Right ventricle myocardium inferior (tissue), 1 donor: ENCODE measurements around the gene RGS7. TPM values are rescaled to one million over a fixed set of nuclear protein-coding genes. Genes with fewer than 3 reads are reported as not detected.
"Not testable (repeated sequence)": the region's sequence is repeated elsewhere in the genome, so short reads cannot be mapped to it uniquely, and the experiment has no call there.

Experiments
- ATAC-seq: fragments of 200-7000 bp; cut with Tn5 transposase; one replicate; pipeline ENCODE4 v1.9.1; 2020; ENCODE audit warnings: mild to moderate bottlenecking, moderate library complexity
- DNase-seq: peaks from one replicate; pipeline ENCODE4 v3.0.0; 2021; ENCODE audit errors: missing footprints
- intact Hi-C: fragments of 100-400 bp; cut with DNase I; formaldehyde crosslinking; loops from one replicate; pipeline ENCODE4 v1.11.0; 2022
- total RNA-seq: library from RNA; stranded (reverse); fragmentation: NEBNext Ultra II Directional; extraction: Animal tissue kit (Norgen Biotek cat#: 25700); gene quantifications from one replicate; pipeline ENCODE4 v1.2.1, GENCODE V29; 2021
- donor health status: DM: no; HTN: yes; CAD: no; lungs with severe emphysema.

The RGS7 gene
- total RNA-seq, 1 donor from 2014 or later, result not detected

DNA sequence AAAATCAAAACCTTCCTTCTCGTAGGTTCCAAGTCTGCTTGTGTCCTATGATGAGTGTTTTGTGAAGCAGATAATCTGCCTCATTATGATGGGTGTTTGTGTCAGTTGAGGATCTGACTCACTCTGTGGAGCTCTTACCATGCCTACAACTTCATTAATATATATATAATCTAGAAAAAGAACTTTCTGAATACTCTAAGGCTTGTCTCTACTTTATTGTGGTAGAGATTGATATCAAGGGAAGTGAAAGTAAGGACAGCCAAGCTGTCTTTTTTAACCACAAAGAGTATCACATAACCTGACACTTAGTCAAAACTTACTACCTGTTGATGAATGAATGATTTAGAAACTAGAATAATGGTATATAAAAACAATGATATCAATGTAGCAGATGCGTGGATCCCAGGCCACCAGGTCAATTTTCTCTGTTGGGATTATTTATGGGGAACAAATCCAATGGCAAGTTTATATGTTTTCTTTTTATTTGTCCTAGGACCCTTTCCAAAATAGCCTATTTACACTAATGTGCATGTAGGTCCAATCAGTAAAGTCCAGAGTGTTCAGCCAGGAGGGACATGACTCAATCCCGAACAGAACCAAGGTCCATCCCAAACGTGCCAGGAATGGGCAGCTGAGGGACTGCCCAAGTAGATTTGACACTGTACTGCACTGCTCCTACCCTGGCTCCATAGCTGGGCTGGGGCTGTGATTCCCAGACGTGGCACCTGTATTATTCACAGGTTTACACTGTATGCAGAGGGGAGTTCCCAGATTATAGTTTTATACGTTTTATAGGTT lies 562.8 kb downstream of the RGS7 start:
- DNase-seq (no peak), ATAC-seq (no peak)
- intact Hi-C loops, result no loop called here

DNA sequence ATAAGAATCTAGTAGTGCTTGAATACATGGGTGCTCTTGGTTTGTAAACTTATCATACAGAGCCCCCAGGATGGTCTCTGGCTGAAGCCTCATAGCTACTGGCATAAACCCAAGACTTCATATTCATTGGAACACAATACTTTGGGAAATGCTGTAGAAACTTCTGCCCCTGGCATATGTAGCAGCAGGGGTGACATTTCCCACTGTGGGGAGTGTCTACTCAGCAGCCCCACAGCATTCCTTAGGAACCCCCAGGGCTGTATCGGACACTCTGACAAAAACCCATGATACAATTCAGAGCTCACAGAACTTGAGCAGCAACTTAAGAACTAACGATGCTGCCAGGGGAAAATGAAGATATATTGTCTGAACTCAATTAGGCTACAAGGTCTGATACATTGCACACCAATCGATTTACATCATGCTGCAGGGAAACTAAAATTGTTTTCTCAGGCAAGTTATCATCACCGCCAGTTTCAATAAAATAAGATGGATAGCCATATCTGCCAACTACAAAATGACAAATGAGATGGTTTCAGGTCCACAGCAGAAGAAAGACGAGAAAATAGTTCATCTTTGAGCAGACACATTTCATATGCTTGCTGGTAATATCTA lies 564.0 kb downstream of the RGS7 start:
- ATAC-seq, result no peak
- intact Hi-C loops, result no loop called here

DNA sequence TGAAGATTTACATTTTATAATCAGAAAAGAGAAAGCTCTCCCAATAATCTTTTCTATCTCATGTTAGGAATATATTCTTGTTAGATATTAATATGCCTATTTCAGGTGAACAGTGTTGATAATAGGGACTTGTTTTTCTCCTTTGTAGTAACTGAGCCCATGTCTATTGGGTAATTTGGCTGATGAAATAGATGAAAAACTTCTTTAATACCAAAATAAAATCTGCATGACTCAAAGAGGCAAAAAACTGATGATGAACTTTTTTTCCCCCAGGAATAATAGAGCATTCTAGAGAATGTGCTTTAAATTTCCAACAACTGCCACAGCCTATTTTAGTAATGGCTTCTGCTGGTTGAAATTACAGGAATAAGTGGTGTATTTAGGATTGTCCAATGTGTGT lies 566.1 kb downstream of the RGS7 start:
- intact Hi-C loops, result no loop called here
- ATAC-seq (no peak), DNase-seq (no peak)

More for the DNA sequence above, 564.0 kb downstream of the RGS7 start:
- no peak for DNase-seq

DNA sequence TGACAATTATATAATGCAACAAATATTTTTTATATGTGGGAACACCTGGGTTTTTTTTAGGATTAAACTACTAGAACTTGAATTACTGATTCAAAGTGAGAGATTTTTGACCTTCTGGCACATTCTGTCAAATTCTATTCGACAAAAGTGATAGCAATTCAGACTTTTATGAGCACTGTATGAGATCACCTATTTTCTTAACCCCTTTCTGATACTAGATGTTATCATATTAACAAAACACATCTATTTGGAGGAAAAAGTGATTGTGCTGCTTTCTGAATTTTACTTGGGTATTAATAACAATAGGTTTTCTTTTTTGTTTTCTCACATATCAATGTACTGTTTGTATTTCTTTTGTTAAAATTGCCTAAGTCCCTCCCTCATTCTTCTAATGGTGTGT lies 570.1 kb downstream of the RGS7 start:
- intact Hi-C loops, result no loop called here
- ATAC-seq (no peak), DNase-seq (no peak)

DNA sequence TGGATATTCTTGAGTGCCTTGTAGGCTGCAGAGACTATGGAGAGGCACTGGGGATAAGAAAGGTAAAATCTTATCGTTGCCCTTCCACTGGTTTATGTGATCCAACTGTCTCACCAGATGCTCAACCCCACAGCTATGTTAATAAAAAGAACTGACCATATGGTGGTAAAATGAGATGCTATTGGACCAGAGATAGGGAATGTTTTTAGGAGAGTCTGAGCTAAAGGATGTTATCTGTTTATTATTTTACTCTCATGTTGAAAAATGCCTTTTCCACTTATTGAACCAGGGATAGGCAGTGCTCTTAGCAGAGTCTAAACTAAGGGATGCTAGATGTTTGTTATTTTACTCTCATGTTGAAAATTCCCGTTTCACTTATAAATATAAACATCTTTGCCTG lies 572.2 kb downstream of the RGS7 start:
- intact Hi-C loops, result no loop called here
- ATAC-seq, result no peak

DNA sequence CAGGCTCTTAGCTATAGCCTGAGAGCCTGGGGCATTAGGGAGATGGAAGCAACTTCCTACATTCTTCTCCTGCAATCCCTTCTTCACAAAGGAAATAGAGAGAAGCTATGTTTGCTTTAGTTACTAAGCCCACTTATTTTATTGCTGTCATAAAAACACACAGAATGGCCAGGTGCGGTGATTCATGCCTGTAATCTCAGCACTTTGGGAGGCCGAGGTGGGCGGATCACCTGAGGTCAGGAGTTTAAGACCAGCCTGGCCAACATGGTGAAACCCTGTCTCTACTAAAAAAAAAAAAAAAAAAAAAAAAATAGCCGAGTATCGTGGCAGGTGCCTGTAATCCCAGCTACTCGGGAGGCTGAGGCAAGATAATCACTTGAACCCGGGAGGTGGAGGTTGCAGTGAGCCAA lies 573.3 kb downstream of the RGS7 start:
- intact Hi-C loops, ATAC-seq, DNase-seq: not testable (repeated sequence)

More for the DNA sequence above, 572.2 kb downstream of the RGS7 start:
- no peak for DNase-seq

DNA sequence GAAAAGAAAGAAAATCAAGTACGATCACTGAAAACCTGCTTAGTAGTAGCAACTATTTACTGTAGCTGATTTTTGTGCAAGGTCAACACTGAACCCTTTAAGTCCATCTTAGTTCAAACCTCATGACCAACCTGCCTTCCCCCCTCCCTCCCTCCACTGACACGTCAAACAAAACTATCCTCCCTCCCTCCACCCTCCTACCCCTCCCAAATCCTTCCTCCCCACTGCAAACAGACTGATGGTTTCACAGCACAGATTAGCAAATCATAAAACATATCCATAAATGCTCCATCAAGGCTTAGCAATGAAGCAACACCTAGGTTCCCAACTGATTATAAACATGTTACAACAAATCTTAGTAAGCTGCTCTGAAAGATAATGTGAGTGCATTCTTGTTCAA lies 580.8 kb downstream of the RGS7 start:
- no peak for ATAC-seq
- no peak for DNase-seq
- intact Hi-C loops, result no loop called here

DNA sequence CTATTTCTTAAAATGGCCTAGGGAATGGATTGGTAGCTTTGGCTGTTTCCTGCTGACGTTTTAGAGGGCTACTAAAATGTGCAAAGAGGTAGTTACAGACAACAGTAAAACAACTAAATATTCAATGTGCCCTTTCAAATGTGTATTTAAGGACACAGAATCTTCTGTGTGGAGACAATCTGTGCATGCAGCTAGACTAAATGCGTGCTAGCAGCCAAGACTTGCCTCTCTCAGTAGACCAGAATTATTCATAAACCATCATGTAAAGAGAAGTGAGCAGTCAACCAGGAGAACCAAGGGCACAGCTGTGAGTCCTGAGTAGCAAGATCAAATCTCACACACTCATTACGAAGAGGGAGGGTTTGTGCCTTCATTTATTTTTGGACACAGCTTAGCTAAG lies 584.9 kb downstream of the RGS7 start:
- DNase-seq (no peak), ATAC-seq (no peak)
- intact Hi-C loops, result no loop called here

DNA sequence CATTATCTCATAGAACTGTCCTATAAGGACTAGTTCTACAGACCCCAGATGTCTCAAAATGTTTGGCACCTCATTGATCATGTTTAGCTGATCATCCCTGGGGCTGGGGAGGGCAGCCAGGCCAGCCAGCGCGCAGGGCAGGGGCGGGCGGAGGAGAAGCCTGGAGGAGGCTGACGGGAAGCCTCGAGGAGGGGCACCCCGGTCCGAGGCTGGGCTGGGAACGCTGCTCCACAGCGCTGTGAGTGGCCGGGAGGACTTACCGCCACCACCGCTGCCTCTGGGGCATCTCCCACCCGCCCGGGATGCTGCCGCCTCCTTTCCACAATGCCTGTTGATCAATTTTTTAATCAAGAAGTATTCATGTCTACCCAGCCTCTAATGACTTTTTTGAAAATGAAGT lies 585.6 kb downstream of the RGS7 start:
- ATAC-seq, result no peak
- DNase-seq, result no peak
- intact Hi-C loops, result no loop called here

DNA sequence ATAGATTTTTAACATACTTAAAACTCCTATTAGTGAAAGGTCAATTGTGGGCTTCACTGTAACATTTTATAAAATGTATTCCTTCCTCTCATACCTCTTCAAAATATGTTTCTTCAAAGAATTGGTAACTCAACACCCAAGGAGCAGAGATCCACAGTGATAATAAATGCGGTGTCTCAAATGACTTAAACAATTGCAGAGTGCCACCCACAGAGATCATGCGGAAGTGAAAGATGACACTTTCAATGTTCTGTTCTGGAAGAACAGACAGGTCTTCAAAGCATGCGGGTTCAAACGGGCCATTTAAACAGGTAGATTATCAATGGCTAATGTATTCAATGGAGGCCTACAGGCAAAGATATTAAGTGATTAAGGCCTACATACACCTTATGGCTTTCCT lies 588.0 kb downstream of the RGS7 start:
- no peak for ATAC-seq
- intact Hi-C loops, result no loop called here
- DNase-seq, result no peak

DNA sequence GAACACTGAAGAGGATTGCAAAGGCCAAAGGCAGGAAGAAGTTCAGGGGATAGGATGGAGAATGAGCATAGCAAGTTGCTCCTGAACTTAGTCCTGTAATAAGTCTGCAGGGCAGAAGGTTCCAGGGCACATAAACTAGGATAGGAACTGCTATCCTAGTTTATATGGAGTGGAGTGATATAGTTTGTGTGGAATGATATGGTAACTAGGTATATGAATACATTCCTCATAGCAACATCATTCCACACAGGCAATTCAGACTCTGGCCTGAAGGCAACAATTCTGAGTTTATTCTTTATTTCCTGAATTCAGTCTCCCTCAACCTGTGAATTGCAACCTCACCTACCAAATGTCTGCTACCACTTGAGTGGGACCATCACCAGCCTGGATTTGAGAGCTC lies 590.2 kb downstream of the RGS7 start:
- ATAC-seq, result no peak
- DNase-seq, result no peak
- intact Hi-C loops, result no loop called here

DNA sequence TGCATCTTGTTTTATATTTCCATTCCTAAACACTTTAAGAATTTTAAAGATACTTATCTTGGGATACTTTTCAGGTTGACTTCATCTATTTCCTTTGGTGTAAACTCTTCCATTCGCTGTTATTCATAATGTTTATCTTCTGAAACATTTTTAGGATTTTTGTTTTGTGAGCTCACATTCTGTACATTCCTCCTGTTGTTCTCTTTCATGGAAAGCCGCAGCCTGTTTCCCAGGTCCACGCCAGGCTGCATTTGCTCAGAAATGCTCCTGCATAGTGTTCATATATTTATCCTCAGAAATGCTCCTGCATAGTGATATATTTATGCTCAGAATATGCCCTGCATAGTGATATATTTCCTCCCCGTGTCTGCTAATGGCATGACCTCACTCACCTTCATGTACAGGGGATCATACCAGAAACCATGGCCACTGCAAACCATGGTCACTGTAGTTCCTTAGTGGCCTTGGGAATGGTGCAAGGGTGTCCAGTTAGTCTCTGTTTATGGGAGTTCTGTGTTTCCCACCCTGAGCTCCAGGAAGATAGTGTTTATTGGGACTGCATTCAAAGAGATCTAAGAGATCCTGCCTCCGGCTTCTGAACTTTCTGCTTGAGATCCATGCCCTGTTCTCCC lies 591.2 kb downstream of the RGS7 start:
- ATAC-seq (no peak), DNase-seq (no peak)
- intact Hi-C loops, result no loop called here

DNA sequence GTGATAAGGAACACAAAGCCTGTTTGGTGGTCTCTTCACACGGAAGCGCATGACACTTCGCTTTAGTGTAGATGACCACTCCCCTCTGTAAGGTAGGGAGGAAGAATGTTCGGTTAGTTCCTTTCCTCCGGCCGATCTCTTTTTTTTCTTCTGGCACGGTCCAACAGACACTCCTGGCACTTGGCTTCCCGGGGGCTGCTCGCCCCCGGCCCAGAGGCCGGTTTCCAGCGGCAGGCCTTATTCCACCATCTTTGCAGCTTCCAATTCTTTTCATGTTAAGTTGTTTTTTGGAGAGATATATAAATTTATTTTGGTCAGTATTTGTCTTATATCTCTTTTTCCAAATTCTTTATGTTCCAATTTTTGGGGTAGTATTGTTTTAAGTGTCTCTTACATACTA lies 593.2 kb downstream of the RGS7 start:
- DNase-seq (no peak), ATAC-seq (no peak)
- intact Hi-C loops, result no loop called here

DNA sequence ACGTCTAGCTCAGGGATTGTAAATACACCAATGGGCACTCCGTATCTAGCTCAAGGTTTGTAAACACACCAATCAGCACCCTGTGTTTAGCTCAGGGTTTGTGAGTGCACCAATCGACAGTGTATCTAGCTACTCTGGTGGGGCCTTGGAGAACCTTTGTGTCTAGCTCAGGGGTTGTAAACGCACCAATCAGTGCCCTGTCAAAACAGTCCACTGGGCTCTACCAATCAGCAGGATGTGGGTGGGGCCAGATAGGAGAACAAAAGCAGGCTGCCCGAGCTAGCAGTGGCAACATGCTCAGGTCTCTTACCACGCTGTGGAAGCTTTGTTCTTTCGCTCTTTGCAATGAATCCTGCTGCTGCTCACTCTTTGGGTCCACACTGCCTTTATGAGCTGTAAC lies 593.9 kb downstream of the RGS7 start:
- intact Hi-C loops, DNase-seq, ATAC-seq: not testable (repeated sequence)

DNA sequence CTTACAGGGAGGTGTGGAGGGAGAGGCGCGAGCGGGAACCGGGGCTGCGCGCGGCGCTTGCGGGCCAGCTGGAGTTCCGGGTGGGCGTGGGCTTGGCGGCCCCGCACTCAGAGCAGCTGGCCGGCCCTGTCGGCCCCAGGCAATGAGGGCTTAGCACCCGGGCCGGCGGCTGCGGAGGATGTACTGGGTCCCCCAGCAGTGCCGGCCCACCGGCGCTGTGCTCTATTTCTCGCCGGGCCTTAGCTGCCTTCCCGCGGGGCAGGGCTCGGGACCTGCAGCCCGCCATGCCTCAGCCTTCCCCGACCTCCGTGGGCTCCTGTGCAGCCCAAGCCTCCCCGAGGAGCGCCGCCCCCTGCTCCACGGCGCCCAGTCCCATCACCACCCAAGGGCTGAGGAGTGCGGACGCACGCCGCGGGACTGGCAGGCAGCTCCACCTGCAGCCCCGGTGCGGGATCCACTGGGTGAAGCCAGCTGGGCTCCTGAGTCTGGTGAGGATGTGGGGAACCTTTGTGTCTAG lies 594.5 kb downstream of the RGS7 start:
- intact Hi-C loops, result not testable (repeated sequence)

DNA sequence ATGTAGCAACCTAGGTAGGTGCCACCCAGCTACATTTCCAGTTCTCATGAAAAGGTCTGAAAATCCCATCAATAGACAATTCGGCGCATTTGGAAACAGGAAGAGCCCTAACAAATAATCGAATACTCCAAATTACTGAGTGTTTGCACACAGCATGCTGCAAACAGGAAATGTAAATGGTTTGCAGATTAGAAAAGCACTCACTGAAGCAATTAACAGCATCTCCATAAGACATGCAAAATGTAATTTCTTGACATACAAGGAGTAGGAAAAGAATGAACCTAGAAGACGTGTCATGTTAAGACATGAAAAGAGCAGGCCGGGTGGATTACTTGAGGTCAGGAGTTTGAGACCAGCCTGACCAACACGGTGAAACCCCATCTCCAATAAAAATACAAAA lies 598.2 kb downstream of the RGS7 start:
- ATAC-seq, intact Hi-C loops, DNase-seq: not testable (repeated sequence)

More for the DNA sequence above, 594.5 kb downstream of the RGS7 start:
- not testable (repeated sequence) for DNase-seq, ATAC-seq

DNA sequence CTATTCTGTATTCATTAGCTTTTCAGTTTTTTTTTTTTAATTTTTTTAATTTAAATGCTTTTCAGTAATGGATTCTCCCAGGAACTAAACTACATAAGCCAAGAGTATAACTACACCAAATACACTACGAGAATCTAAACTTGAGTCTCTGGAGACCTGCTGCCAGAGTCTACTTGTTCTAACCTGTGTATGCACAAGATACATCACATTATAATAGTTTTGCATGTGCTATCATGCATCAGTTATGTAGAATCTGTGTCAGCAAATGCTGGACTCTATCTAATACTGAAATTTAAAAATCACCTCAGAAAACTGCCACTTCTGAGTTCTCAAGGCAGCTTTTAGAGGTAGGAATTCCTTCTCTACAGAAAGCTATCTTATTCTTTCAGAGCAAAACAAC lies 598.7 kb downstream of the RGS7 start:
- intact Hi-C loops, result no loop called here
- no peak for ATAC-seq
- DNase-seq, result no peak

DNA sequence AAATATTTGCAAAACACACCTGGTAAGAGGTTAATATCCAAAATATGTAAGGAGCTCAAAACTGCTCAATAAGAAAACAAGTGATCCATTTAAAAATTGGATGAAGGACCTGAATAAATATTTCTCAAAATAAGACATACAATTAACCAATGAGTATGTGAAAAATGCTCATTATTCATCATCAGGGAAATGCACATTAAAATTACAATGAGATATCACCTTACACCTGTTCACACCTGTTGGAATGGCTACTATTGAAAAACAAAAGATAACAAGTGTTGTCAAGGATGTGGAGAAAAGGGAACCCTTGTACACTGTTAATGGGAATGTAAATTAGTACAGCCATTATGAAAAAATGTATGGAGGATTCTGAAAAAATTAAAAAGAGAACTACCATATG lies 609.1 kb downstream of the RGS7 start:
- no peak for DNase-seq
- ATAC-seq, result no peak
- intact Hi-C loops, result no loop called here

DNA sequence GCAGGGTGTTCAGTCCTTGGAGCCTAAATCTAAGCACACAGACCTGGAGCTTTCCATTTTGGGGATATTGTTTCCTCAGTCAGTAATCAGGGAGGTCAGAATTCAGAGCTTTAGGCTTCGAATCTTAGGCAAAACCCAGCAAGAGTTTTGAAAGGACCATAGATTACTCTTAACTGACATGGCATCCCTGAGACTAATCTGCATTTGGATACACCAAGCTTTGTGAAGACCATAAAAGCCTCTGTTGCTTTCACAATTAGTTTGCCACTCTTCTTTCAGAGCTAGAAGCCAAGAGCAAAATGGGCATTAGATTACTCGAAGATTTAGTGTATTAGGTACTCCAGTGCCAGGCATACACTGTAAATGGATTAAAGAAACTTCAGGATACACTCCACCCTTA lies 613.3 kb downstream of the RGS7 start:
- no peak for ATAC-seq
- intact Hi-C loops, result no loop called here

DNA sequence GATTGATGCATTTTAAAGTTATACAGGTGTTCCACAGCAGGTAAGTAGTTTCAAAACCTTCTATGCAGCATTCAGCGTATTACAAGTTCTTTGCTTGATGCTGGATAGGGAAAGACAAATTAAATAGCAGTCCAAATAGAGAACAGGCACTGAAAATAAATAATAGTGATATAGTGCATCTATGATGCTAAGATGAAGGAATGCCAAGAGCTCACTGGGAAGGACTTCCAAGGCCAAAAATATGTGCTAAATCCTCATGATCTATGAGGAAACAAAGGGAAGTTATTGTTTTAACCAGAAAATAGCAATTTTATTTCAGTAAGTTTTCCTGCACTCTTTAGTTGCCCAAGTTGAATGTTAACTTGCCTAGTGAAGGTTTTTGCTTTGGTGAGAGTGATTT lies 617.3 kb downstream of the RGS7 start:
- intact Hi-C loops, result no loop called here

More for the DNA sequence above, 613.3 kb downstream of the RGS7 start:
- no peak for DNase-seq

More for the DNA sequence above, 617.3 kb downstream of the RGS7 start:
- ATAC-seq (no peak), DNase-seq (no peak)
